ENCODE measurements around the gene ZNF334.

ZNF334 gene

GRCh38 chr20:46491354-46491753 lies 22.0 kb downstream of the ZNF334 start:
- in situ Hi-C loops (cut with MboI; ENCODE audit: low sequenced_read_pairs), result no loop called here

DNA sequence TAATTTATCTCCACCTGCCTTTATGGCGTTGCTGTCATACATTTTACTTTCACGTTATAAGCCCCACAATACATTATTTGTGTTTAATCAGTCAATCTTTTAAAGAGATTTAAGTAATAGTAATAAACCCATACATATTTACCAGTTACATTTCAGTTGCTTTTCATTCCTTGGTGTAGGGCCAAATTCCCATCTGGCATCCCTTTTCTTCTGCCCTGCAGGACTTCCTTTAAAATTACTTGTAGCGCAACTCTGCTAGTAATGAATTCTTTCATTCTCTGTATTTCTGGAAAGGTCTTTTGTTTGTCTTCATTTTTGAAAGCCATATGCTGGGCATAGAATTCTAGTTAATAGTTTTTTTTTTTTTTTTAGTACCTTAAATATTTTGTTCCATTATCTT lies 24.9 kb downstream of the ZNF334 start:
- in situ Hi-C loops (cut with MboI; ENCODE audit: low sequenced_read_pairs), result no loop called here

- in situ Hi-C loops (cut with MboI; ENCODE audit: low sequenced_read_pairs), result no loop called here
Measured at GRCh38 chr20:46487628-46488027, 25.7 kb downstream of the ZNF334 start.

- in situ Hi-C loops (cut with MboI; ENCODE audit: low sequenced_read_pairs), result no loop called here
Measured at GRCh38 chr20:46485431-46485830, 27.9 kb downstream of the ZNF334 start.

DNA sequence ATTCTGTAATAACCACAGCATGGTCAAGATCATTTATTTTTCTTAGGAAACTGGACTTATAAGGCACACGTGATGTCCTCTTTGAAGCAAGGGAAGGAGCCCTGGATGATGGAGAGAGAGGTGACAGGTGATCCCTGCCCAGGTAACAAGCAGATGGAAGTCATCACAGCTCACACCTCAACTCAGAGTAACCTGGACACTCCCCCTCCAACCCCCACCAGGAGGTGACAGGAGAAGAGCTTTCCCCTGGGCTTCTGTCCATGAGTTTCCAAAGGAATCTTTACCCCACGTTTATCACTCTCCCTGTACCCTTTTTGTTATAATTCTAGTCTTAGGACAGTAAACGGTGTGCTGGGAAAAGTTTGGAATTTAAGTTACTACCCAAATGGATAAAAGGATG lies 28.4 kb downstream of the ZNF334 start:
- in situ Hi-C loops (cut with MboI; ENCODE audit: low sequenced_read_pairs), result no loop called here

DNA sequence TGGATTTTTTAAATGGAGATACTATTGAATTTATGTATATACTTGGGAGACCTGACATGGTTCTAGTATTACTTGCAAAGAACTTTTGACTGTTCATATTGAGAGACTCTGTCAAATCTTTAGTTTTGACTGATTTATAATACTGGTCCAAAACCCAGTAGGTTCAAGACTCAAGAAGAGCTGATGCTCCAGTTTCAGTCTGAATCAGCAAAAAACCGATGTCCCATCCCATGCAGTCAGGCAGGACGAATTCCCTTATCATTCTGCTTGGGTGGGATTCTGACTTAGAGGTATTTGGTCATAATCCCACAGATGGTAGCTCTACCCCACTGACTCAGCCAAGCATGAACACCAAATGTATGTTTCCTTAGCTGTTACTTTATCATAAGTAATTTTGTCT lies 29.5 kb downstream of the ZNF334 start:
- in situ Hi-C loops (cut with MboI; ENCODE audit: low sequenced_read_pairs), result no loop called here

- in situ Hi-C loops (cut with MboI; ENCODE audit: low sequenced_read_pairs), result no loop called here
Measured at GRCh38 chr20:46482864-46483263, 30.5 kb downstream of the ZNF334 start.

DNA sequence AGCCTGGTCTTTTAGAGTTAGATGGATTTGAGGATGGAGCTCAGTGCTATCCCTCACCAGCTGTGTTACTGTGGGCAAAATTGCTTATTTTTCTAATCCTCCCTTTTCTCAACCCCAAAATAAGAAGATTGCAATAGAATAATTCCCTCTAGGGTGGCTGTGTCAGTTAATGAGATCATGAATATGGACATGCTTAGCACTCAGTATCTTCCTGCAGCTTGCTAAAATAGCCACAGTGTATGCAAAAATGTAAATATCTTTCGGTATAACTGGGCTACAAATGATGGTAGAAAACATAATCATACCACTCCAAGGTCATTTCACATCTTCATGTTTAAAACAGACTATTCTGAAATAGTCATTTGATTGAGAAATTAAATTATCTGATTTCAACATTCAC lies 35.7 kb downstream of the ZNF334 start:
- in situ Hi-C loops (cut with MboI; ENCODE audit: low sequenced_read_pairs), result no loop called here

DNA sequence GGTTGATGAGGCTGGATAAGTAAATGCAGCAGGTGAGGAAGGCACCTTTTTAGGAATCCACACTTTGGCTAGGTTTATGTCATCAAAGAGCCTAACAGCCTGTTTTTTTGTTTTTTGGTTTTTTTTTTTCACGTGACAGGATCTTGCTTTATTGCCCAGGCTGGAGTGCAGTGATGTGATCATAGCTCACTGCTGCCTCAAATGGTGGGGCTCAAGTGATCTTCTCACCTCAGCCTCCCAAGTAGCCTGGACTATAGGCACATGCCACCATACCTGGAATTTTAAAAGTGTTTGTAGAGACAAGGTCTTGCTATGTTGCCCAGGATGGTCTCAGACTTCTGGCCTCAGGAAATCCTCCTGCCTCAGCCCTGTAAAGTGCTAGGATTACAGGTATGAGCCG lies 36.1 kb downstream of the ZNF334 start:
- in situ Hi-C loops (cut with MboI; ENCODE audit: low sequenced_read_pairs), result no loop called here

DNA sequence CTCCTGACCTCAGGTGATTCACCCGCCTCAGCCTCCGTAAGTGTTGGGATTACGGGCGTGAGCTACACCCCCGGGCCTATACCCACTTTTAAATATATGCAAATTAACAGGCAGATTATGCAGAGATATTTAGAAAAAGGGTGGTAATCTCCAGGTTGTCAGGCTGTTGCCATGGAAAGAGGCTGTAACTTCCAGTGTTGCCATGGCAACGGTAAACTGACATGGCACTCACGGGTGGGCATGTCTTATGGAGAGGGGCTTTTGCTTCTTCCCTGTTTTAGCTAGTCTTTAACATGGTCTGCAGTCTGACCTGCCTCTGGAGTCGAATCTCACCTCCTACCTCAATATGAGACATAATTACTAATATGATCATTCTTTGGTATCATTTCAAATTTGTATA lies 44.9 kb downstream of the ZNF334 start:
- in situ Hi-C loops (cut with MboI; ENCODE audit: low sequenced_read_pairs), result no loop called here

GRCh38 chr20:46464451-46464850 lies 48.9 kb downstream of the ZNF334 start:
- in situ Hi-C loops (cut with MboI; ENCODE audit: low sequenced_read_pairs), result no loop called here

GRCh38 chr20:46463852-46464251 lies 49.5 kb downstream of the ZNF334 start:
- in situ Hi-C loops (cut with MboI; ENCODE audit: low sequenced_read_pairs), result no loop called here

GRCh38 chr20:46461808-46462207 lies 51.6 kb downstream of the ZNF334 start:
- in situ Hi-C loops (cut with MboI; ENCODE audit: low sequenced_read_pairs), result no loop called here

DNA sequence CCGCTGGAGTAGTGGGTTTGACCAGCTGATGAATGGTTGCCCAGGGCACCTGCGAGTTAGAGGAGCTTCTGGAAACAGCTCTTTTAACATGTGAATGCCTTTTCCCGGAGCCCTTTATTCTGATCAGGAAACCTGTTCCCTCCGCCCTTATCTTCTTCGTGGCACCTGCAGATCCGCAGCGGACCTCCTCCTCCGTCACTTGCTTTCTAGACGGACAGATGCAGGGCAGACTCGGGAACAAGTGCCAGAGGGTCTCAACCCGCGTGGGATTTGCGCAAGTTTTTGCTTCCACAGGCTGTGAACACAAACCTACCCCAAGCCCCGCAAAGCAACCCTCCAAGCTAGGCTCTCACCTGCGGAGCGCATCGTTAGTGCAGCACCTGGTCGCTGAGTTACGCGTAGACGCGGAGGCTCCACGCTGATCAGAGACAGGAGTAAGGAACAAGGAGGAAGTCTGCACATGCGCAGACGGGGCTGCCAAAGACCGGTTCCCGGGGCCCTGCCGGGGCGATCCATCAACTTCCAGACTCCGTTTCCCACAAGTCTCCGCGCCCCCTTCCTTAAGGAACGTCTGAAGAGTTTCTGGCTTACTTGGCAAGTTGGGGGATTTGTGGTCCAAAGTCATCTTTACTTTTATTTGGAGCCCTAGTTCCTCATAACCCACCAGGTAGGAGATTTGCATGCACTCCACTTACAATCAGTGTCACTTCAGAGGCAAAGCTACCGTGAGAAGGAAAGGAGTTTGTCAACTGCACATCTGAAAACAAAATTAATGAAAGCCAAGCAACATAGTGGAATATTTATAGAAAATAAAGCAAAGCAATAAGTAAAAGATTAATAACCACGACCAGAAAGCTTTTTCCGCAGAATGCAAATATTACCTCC lies 54.3 kb downstream of the ZNF334 start:
- in situ Hi-C loops (cut with MboI; ENCODE audit: low sequenced_read_pairs), result no loop called here

DNA sequence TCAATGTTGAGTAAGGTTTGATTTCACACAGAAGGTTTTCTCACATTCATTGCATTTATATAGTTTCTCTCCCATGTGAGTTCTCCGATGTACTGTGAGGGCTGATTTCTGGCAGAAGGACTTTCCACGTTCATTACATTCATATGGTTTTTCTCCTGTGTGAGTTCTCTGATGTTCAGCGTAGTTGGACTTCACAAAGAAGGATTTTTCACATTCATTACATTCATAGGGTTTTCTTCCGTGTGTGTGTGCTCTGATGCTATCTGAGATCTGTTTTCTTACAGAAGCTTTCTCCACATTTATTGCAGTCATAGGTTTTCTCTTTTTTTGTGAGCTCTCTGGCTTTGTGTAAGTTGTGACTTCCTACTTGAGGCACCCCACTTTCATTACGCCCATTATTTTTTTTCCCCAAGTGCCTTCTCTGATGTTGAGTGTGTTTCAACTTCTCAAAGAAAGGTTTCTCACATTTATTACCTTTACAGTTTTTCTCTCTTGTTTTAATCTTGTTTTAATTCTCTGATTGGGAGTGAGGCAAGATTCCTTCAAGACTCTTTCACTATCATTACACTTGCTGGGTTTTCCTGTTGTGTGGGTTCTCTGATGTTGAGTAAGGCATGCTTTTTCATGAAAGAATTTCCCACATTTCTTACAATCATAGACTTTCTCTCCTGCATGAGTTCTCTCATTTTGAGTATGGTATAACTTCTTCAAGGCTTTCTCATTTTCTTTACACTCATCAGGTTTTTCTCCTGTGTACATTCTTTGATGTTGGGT lies 56.9 kb downstream of the ZNF334 start:
- in situ Hi-C loops (cut with MboI; ENCODE audit: low sequenced_read_pairs), result no loop called here

- in situ Hi-C loops (cut with MboI; ENCODE audit: low sequenced_read_pairs), result no loop called here
Measured at GRCh38 chr20:46455729-46456128, 57.6 kb downstream of the ZNF334 start.

All from HL-60/S4 treated with retinoic acid at 250 ng/mL for 4 days and 3 days (cell line).